Esophagus squamous epithelium (tissue), 5 donors: ENCODE results near the gene MERTK. TPM values are rescaled to one million over a fixed set of nuclear protein-coding genes. Genes with fewer than 3 reads are reported as not detected.

Experiments
- DNase-seq: peaks from one replicate; lab custom pipeline; 2025; lab: John Stamatoyannopoulos, UW
- H3K27ac ChIP-seq, 4 donors: fragments of 200-600 bp; sonication (generic); one replicate each; pipeline ENCODE4 v1.5.1; 2016 to 2019; ENCODE audit warnings: mild to moderate bottlenecking in 1 of 4
- H3K27me3 ChIP-seq, 4 donors: fragments of 200-600 bp; sonication (generic); 1 replicate in 3 of 4; 2 replicates in 1 of 4; pipeline versions ENCODE4 v1.5.1 to v1.6.0; 2017 to 2021; ENCODE audit warnings: antibody characterized with exemption in 1 of 4
- H3K36me3 ChIP-seq, 3 donors: fragments of 200-600 bp; sonication (generic); one replicate each; pipeline ENCODE4 v1.5.1; 2016 to 2019
- H3K4me1 ChIP-seq, 3 donors: fragments of 200-600 bp; sonication (generic); one replicate each; pipeline ENCODE4 v1.5.1; 2017 to 2019
- H3K4me3 ChIP-seq, 4 donors: fragments of 200-600 bp; sonication (generic); 1 replicate in 3 of 4; 2 replicates in 1 of 4; pipeline ENCODE4 v1.5.1; 2016 to 2019; ENCODE audit warnings: mild to moderate bottlenecking in 2 of 4, moderate library complexity in 1 of 4
- H3K9me3 ChIP-seq, 3 donors: fragments of 200-600 bp; sonication (generic); one replicate each; pipeline ENCODE4 v1.5.1; 2016 to 2019
- POLR2A ChIP-seq, 4 donors: fragments of 450-650 bp; IDR thresholded peaks; one replicate each; pipeline ENCODE4 v1.6.1; 2017; ENCODE audit warnings: antibody characterized with exemption in 4 of 4, mild to moderate bottlenecking in 4 of 4, moderate library complexity in 3 of 4
- WGBS, 2 donors: methylation state at CpG; one replicate each; pipeline ENCODE4 v1.1.5; 2018; 5-methylcytosine and 5-hydroxymethylcytosine counted together
- intact Hi-C: fragments of 100-400 bp; cut with DNase I; formaldehyde crosslinking; loops from one replicate; pipeline ENCODE4 v1.15.0; 2022
- total RNA-seq, 4 donors: library from RNA; depleted of rRNA; stranded (reverse); fragments of >200 nt; gene quantifications; one replicate each; pipeline ENCODE4 v1.1.0, GENCODE V29; 2016
- TF ChIP-seq, protein P1 (sequence below), 6 experiments: fragments of 450-650 bp in 4 of 6; fragments of 200-600 bp in 2 of 6; sonication (generic) in 2 of 6; IDR thresholded peaks; one replicate each; pipeline ENCODE4 v1.5.1; 2016 to 2019; ENCODE audit warnings: antibody characterized with exemption in 6 of 6, mild to moderate bottlenecking in 4 of 6, moderate library complexity in 4 of 6
- donor health status: DM: yes; HTN: yes; CAD: no.

Gene MERTK
- total RNA-seq, 4 donors from 2014 or later, result 1.7 to 13.7 (median 7.0) TPM

DNA sequence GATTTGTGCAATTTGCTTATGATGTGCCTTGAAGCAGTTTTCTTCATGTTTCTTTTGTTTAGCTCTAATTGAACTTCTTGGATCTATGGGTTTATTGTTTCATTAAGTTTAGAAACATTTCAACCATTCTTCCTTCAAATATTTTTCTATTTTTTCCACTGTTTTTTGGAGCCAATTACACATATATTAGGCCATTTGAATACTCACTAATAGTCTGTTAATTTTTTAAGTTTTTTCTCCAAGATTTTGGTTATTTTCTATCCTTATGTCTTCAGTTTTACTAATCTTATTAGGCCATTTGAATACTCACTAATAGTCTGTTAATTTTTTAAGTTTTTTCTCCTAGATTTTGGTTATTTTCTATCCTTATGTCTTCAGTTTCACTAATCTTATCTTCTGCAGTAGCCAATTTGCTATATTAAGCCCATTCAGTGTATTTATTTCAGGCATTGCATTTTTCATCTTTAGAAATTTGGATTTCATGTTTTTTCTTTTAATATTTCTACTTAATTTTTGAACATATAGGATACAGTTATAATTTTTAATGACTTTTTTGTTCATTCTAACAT, 147.1 kb downstream of the MERTK start:
- intact Hi-C loops, result loop anchor here (2.0 kb wide), 1 partner anchor 149 kb away; no protein-coding TSS in a partner anchor
- no peak overlapping the region for H3K27ac ChIP-seq

DNA sequence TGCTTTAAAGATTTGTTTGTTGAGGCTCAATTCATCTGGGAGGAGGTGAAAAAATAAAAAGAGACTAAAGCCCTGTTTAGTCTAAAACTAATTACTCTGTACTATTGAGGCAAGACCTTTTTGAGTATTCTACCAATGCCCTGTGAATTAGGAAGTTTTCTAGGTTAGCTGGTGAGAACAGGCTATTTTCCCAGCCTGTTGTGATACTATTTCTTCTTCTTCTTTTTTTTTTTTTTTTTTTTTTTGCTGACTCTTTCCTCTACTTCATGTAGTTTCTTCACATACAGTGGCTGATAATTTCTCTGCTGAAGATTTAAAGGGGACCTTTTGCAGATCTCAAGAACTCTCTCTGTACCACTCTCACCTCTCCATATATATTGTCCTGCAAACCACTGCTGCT, 147.8 kb downstream of the MERTK start:
- Histone ChIP-seq H3K4me1 (peaks cover 0 to 32% (median 2%) of the 10 kb centered on the region in 3 donors), H3K9me3 (peaks cover 0 to 10% (median 0%) of the 10 kb centered on the region in 3 donors), H3K27ac (no peak overlapping the region), H3K4me3 (no peak overlapping the region), H3K27me3 (no peaks in the 10 kb centered on the region), H3K36me3 (no peaks in the 10 kb centered on the region)
- intact Hi-C loops, result no loop called here
- DNase-seq, result no peak
- no peak for TF ChIP-seq POLR2A (IDR thresholded peaks at IDR 0.05)
- TF ChIP-seq, protein P1, sequence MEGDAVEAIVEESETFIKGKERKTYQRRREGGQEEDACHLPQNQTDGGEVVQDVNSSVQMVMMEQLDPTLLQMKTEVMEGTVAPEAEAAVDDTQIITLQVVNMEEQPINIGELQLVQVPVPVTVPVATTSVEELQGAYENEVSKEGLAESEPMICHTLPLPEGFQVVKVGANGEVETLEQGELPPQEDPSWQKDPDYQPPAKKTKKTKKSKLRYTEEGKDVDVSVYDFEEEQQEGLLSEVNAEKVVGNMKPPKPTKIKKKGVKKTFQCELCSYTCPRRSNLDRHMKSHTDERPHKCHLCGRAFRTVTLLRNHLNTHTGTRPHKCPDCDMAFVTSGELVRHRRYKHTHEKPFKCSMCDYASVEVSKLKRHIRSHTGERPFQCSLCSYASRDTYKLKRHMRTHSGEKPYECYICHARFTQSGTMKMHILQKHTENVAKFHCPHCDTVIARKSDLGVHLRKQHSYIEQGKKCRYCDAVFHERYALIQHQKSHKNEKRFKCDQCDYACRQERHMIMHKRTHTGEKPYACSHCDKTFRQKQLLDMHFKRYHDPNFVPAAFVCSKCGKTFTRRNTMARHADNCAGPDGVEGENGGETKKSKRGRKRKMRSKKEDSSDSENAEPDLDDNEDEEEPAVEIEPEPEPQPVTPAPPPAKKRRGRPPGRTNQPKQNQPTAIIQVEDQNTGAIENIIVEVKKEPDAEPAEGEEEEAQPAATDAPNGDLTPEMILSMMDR (IDR thresholded peaks at IDR 0.05), result no peak

More for the DNA sequence above, 147.1 kb downstream of the MERTK start:
- no peak overlapping the region for H3K4me3 ChIP-seq
- DNase-seq, result no peak
- H3K4me1 ChIP-seq, result peaks cover 0 to 36% (median 2%) of the 10 kb centered on the region in 3 donors
- no peaks in the 10 kb centered on the region for H3K36me3 ChIP-seq
- H3K27me3 ChIP-seq, result no peaks in the 10 kb centered on the region
- TF ChIP-seq, protein P1 (IDR thresholded peaks at IDR 0.05), result no peak
- no peak for TF ChIP-seq POLR2A (IDR thresholded peaks at IDR 0.05)
- H3K9me3 ChIP-seq, result peaks cover 0 to 10% (median 0%) of the 10 kb centered on the region in 3 donors

DNA sequence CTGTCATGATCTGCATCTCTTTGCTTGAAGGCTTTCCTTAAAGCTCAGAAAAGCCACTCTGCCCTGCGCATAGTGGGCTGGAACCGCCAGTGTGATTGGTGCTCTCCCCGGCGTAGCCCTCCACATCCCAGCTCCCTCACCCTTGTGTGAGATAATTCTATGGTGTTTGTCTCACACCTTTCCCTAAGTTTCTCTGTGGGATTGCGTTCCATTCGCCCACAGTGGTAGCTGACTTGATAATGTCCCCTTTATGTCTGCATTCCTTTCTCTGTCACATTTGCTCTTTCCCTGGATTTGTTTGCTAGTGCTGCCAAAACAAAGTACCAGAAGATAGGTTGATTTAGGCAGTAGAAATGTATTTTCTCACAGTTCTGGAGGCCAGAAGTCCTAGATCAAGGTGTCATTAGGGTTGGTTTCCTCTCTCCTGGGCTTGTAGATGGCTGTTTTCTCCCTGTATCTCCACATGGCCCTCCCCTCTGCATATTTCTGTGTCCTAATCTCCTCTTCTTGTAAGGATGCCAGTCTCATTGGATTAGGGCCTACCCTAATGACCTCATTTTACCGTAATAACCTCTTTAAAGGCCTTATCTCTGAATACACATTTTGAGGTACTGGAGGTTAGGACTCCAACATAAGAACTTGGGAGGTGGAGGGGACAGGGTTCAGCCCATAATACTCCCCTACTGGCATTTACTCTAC, 149.3 kb downstream of the MERTK start:
- WGBS, 2 donors, result 85 to 86% methylated on average over 7 of the region's 7 CpGs
- peaks cover 0 to 10% (median 0%) of the 10 kb centered on the region in 3 donors for H3K9me3 ChIP-seq
- peaks cover 0 to 20% (median 2%) of the 10 kb centered on the region in 3 donors for H3K4me1 ChIP-seq
- intact Hi-C loops, result no loop called here
- no peak for DNase-seq
- H3K4me3 ChIP-seq, result no peak overlapping the region
- TF ChIP-seq, protein P1 (IDR thresholded peaks at IDR 0.05), result no peak
- no peak for TF ChIP-seq POLR2A (IDR thresholded peaks at IDR 0.05)
- no peaks in the 10 kb centered on the region for H3K36me3 ChIP-seq
- no peak overlapping the region for H3K27ac ChIP-seq
- no peaks in the 10 kb centered on the region for H3K27me3 ChIP-seq

DNA sequence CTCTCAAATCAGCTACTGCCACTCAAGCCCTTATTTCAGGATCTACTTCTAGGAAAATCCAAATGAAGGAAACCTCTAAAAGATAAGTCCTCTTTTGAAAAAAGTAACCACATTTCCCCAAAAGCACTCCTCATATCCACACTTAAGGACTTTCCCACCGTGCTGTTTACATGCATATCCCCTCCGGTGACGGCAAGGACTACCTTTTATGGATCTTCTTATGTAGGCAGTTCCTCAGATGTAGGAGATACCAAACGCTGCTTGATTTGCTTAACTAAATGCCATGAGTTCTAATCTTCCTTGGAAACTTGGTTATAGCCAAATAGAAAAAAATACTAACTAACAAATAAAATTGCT, 149.8 kb downstream of the MERTK start:
- DNase-seq, result no peak
- no peak for TF ChIP-seq POLR2A (IDR thresholded peaks at IDR 0.05)
- TF ChIP-seq, protein P1 (IDR thresholded peaks at IDR 0.05), result no peak
- no peak overlapping the region for H3K27ac ChIP-seq
- H3K9me3 ChIP-seq, result peaks cover 0 to 10% (median 0%) of the 10 kb centered on the region in 3 donors
- no peaks in the 10 kb centered on the region for H3K36me3 ChIP-seq
- WGBS, 2 donors, result 60 to 62% methylated on average over 4 of the region's 4 CpGs
- H3K4me1 ChIP-seq, result peaks cover 0 to 23% (median 3%) of the 10 kb centered on the region in 3 donors
- H3K27me3 ChIP-seq, result no peaks in the 10 kb centered on the region
- intact Hi-C loops, result no loop called here
- no peak overlapping the region for H3K4me3 ChIP-seq

DNA sequence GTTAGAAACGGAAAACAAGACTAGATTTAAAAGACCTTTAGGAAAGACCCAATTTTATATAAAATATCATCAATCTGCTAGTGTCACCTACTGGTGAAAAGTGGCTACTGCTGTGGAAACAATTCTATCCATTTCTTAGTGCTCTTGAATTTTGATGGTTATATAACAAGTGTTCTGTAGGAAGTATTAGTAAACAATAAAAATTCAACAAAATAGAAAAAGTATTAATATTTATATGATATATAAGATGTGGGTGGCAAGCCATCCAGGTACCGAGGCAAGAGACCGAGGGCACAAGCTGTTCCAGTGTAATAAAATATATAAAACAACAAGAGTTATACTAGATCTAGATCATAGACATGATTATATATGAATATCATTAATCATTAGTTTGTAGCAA, 150.5 kb downstream of the MERTK start:
- H3K27ac ChIP-seq, result no peak overlapping the region
- H3K27me3 ChIP-seq, result no peaks in the 10 kb centered on the region
- DNase-seq, result no peak
- no peaks in the 10 kb centered on the region for H3K36me3 ChIP-seq
- TF ChIP-seq, protein P1 (IDR thresholded peaks at IDR 0.05), result peak; percentile 74 to 95 (median 90)
- no peak for TF ChIP-seq POLR2A (IDR thresholded peaks at IDR 0.05)
- intact Hi-C loops, result no loop called here
- 12 to 14% methylated on average over 3 of the region's 3 CpGs for WGBS, 2 donors
- H3K4me1 ChIP-seq, result peaks cover 0 to 29% (median 10%) of the 10 kb centered on the region in 3 donors
- H3K9me3 ChIP-seq, result peaks cover 0 to 10% (median 0%) of the 10 kb centered on the region in 3 donors
- H3K4me3 ChIP-seq, result no peak overlapping the region
